CD14-positive monocyte (primary cell): Measurements from ENCODE around the gene NDST3. TPM values are rescaled to one million over a fixed set of nuclear protein-coding genes. Genes with fewer than 3 reads are reported as not detected.

Experiments
- DNase-seq, 3 donors: peaks; one replicate each; pipeline ENCODE4 v3.0.0-alpha.2; 2011 to 2022
- H2AFZ ChIP-seq: 2 replicates; pipeline ENCODE4 v1.6.0; 2012; ENCODE audit warnings: mild to moderate bottlenecking, low read depth, low read length, inconsistent platforms; ENCODE audit not compliant: insufficient read depth, poor library complexity, severe bottlenecking
- H3K27ac ChIP-seq, 2 donors: 1 replicate in 1 of 2; 2 replicates in 1 of 2; pipeline ENCODE4 v1.5.1; 2012 to 2013; ENCODE audit warnings: low read length in 2 of 2, control low read depth in 1 of 2, inconsistent platforms in 1 of 2, low read depth in 1 of 2, mild to moderate bottlenecking in 1 of 2
- H3K27me3 ChIP-seq, 2 donors: one replicate each; pipeline versions ENCODE4 v1.6.0 to v1.6.1; 2011 to 2013; ENCODE audit warnings: low read length in 2 of 2; ENCODE audit not compliant: control insufficient read depth in 2 of 2, insufficient read depth in 2 of 2
- H3K36me3 ChIP-seq, 2 donors: replicated peaks in 1 of 2; 1 replicate in 1 of 2; 2 replicates in 1 of 2; pipeline versions ENCODE4 v1.5.1 to v1.6.1; 2012 to 2013; ENCODE audit warnings: low read length in 2 of 2, control low read depth in 1 of 2, inconsistent platforms in 1 of 2, mild to moderate bottlenecking in 1 of 2; ENCODE audit not compliant: insufficient read depth in 2 of 2, control insufficient read depth in 1 of 2
- H3K4me1 ChIP-seq, 2 donors: 1 replicate in 1 of 2; 2 replicates in 1 of 2; pipeline versions ENCODE4 v1.5.1 to v1.6.1; 2012 to 2013; ENCODE audit warnings: low read length in 2 of 2, control low read depth in 1 of 2, inconsistent platforms in 1 of 2, mild to moderate bottlenecking in 1 of 2, moderate library complexity in 1 of 2; ENCODE audit not compliant: insufficient read depth in 2 of 2, control insufficient read depth in 1 of 2
- H3K4me2 ChIP-seq: replicated peaks from 2 replicates; pipeline ENCODE3; 2012; ENCODE audit warnings: low read length, moderate library complexity, mild to moderate bottlenecking; ENCODE audit not compliant: poor library complexity, severe bottlenecking; ENCODE audit errors: extremely low read depth
- H3K4me3 ChIP-seq, 3 experiments: fragments of 200-600 bp in 1 of 3; sonication (generic) in 1 of 3; replicated peaks in 1 of 3; 1 replicate in 2 of 3; 2 replicates in 1 of 3; pipeline ENCODE4 v1.5.1; 2011 to 2013; ENCODE audit warnings: low read length in 3 of 3, mild to moderate bottlenecking in 3 of 3, control low read depth in 2 of 3, low read depth in 2 of 3, inconsistent platforms in 1 of 3, moderate library complexity in 1 of 3
- H3K79me2 ChIP-seq: 2 replicates; pipeline ENCODE4 v1.6.0; 2012; ENCODE audit warnings: mild to moderate bottlenecking, control low read depth, inconsistent platforms, low read length, moderate library complexity; ENCODE audit not compliant: insufficient read depth
- H3K9ac ChIP-seq: 2 replicates; pipeline ENCODE4 v1.6.0; 2017; ENCODE audit warnings: low read length, mild to moderate bottlenecking; ENCODE audit not compliant: insufficient read depth, poor library complexity, severe bottlenecking
- H3K9me3 ChIP-seq, 2 donors: replicated peaks in 1 of 2; 1 replicate in 1 of 2; 2 replicates in 1 of 2; pipeline versions ENCODE4 v1.5.1 to v1.6.1; 2012 to 2013; ENCODE audit warnings: low read length in 2 of 2, control low read depth in 1 of 2; ENCODE audit not compliant: control insufficient read depth in 1 of 2, insufficient read depth in 1 of 2
- H4K20me1 ChIP-seq: 2 replicates; pipeline ENCODE4 v1.6.0; 2012; ENCODE audit warnings: mild to moderate bottlenecking, low read length, control low read depth, moderate library complexity; ENCODE audit not compliant: insufficient read depth
- H3K27ac Mint-ChIP-seq, 7 donors: one replicate each; pipeline ENCODE4 v1.8.0; 2020; ENCODE audit warnings: mild to moderate bottlenecking in 7 of 7, mixed read lengths in 7 of 7, moderate library complexity in 6 of 7, inconsistent platforms in 2 of 7
- H3K27me3 Mint-ChIP-seq, 3 donors: one replicate each; pipeline ENCODE4 v1.8.0; 2021 to 2022; ENCODE audit warnings: low read depth in 3 of 3, mild to moderate bottlenecking in 3 of 3, mixed read lengths in 3 of 3, moderate library complexity in 3 of 3, inconsistent platforms in 1 of 3
- H3K36me3 Mint-ChIP-seq, 2 donors: one replicate each; pipeline ENCODE4 v1.8.0; 2020; ENCODE audit warnings: mixed read lengths in 2 of 2, inconsistent platforms in 1 of 2, mild to moderate bottlenecking in 1 of 2
- H3K4me1 Mint-ChIP-seq: one replicate; pipeline ENCODE4 v1.8.0; 2020; ENCODE audit warnings: mild to moderate bottlenecking, mixed read lengths
- H3K4me3 Mint-ChIP-seq, 2 donors: one replicate each; pipeline ENCODE4 v1.8.0; 2020; ENCODE audit warnings: mild to moderate bottlenecking in 2 of 2, mixed read lengths in 2 of 2, moderate library complexity in 1 of 2
- H3K9me3 Mint-ChIP-seq, 7 donors: one replicate each; pipeline ENCODE4 v1.8.0; 2020 to 2022; ENCODE audit warnings: mixed read lengths in 7 of 7, mild to moderate bottlenecking in 6 of 7, moderate library complexity in 6 of 7, inconsistent platforms in 2 of 7
- CTCF ChIP-seq: fragments of 200-600 bp; IDR thresholded peaks from one replicate; pipeline ENCODE4 v1.8.0; 2022; ENCODE audit warnings: antibody characterized with exemption, mild to moderate bottlenecking
- WGBS: methylation state at CpG from one replicate; pipeline ENCODE4 v1.1.5; 2013; ENCODE audit warnings: missing lambda C conversion rate; ENCODE audit not compliant: insufficient coverage; 5-methylcytosine and 5-hydroxymethylcytosine counted together
- intact Hi-C, 2 donors: fragments of 100-400 bp; cut with micrococcal nuclease; formaldehyde crosslinking; loops; one replicate each; pipeline versions ENCODE4 v1.15.0 to v1.15.1; 2023
- polyA plus RNA-seq, 3 donors: library from polyadenylated mRNA; depleted of rRNA in 1 of 3; unstranded in 2 of 3; stranded (reverse) in 1 of 3; fragments of 300-500 nt in 2 of 3; fragments of >200 nt in 1 of 3; fragmentation: Illumina TruSeq in 2 of 3; gene quantifications; 1 replicate in 2 of 3; 2 replicates in 1 of 3; pipeline ENCODE4 v1.2.3, GENCODE V29; 2012 to 2021

NDST3 gene
- polyA plus RNA-seq, 3 donors, result not detected

- Mint-ChIP-seq H3K27ac (no peak overlapping the region), H3K9me3 (peaks cover 0 to 10% (median under 1%) of the 10 kb centered on the region in 7 donors), H3K27me3 (no peaks in the 10 kb centered on the region), H3K4me3 (no peak overlapping the region), H3K36me3 (no peaks in the 10 kb centered on the region), H3K4me1 (peaks cover 4% of the 10 kb centered on the region)
- H3K36me3 ChIP-seq, result no peaks in the 10 kb centered on the region
- no peaks in the 10 kb centered on the region for H3K79me2 ChIP-seq
- DNase-seq, result no peak
- H3K4me3 ChIP-seq, result no peak overlapping the region
- no peaks in the 10 kb centered on the region for H4K20me1 ChIP-seq
- no peak overlapping the region for H2AFZ ChIP-seq
- H3K9me3 ChIP-seq, result no peaks in the 10 kb centered on the region
- no peaks in the 10 kb centered on the region for H3K27me3 ChIP-seq
- no peak overlapping the region for H3K4me2 ChIP-seq
- intact Hi-C loops, result no loop called here
- no peak overlapping the region for H3K27ac ChIP-seq
- H3K4me1 ChIP-seq, result no peaks in the 10 kb centered on the region
- no peak overlapping the region for H3K9ac ChIP-seq
- WGBS, result no CpG with 5 or more reads among the region's 2 CpGs
- TF ChIP-seq CTCF, result no peak
These were observed 30.2 kb upstream of the NDST3 start for GRCh38 chr4:118004088-118004487.

DNA sequence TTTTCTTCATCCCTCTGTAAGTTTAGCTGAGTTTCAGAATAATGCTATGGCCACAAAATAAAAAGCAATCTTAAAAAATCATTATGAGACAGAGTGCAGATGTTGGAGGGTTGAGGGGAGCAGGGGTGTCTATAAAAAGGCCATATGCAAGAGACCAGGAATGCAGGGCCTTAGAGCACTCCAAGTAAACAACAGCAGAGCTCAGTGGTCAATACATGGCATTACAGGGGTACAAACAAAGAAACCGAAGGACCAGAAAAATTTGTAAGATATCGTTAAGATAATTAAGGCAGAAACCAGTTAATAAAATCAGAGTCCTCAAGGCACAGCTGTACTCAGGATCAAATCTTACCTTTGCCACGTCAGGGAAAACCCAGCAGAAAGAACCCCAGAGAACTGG, 28.4 kb upstream of the NDST3 start:
- 100% methylated on average over 2 of the region's 3 CpGs for WGBS
- Histone ChIP-seq H3K27ac (no peak overlapping the region), H4K20me1 (no peaks in the 10 kb centered on the region), H3K4me1 (no peaks in the 10 kb centered on the region), H3K4me2 (no peak overlapping the region), H2AFZ (no peak overlapping the region), H3K79me2 (no peaks in the 10 kb centered on the region), H3K9me3 (no peaks in the 10 kb centered on the region), H3K27me3 (no peaks in the 10 kb centered on the region), H3K9ac (no peak overlapping the region), H3K36me3 (no peaks in the 10 kb centered on the region), H3K4me3 (no peak overlapping the region)
- DNase-seq, result no peak
- Mint-ChIP-seq H3K36me3 (no peaks in the 10 kb centered on the region), H3K9me3 (peaks cover 0 to 10% (median 2%) of the 10 kb centered on the region in 7 donors), H3K27ac (no peak overlapping the region), H3K27me3 (no peaks in the 10 kb centered on the region), H3K4me1 (peaks cover 4% of the 10 kb centered on the region), H3K4me3 (no peak overlapping the region)
- TF ChIP-seq CTCF, result no peak
- intact Hi-C loops, result no loop called here
